Neural cell (in vitro differentiated cells): ENCODE measurements around the gene LAMTOR1. TPM values are rescaled to one million over a fixed set of nuclear protein-coding genes. Genes with fewer than 3 reads are reported as not detected.

Experiments used
- H2AFZ ChIP-seq: fragments of 200-600, 300-800 bp; sonication (generic), shearing (Covaris generic); 2 replicates; pipeline ENCODE4 v1.6.0; 2014; ENCODE audit warnings: low read depth, mild to moderate bottlenecking, antibody characterized with exemption, low read length, moderate library complexity
- H3F3A ChIP-seq: fragments of 200-600 bp; shearing (Covaris generic); 2 replicates; pipeline ENCODE4 v1.6.1; 2016; ENCODE audit warnings: mild to moderate bottlenecking, moderate library complexity, mixed read lengths, antibody characterized with exemption, low read length; ENCODE audit not compliant: insufficient read depth, poor library complexity, severe bottlenecking
- H3K27ac ChIP-seq: fragments of 200-600, 300-800 bp; sonication (generic), shearing (Covaris generic); 2 replicates; pipeline ENCODE4 v1.5.1; 2014; ENCODE audit warnings: mild to moderate bottlenecking, low read length, moderate library complexity
- H3K27me3 ChIP-seq: fragments of 300-800, 200-600 bp; sonication (generic), shearing (Covaris generic); 2 replicates; pipeline ENCODE4 v1.6.0; 2014; ENCODE audit warnings: mild to moderate bottlenecking, low read depth, low read length, moderate library complexity; ENCODE audit not compliant: insufficient read depth
- H3K36me3 ChIP-seq: fragments of 300-800, 200-600 bp; sonication (generic), shearing (Covaris generic); 2 replicates; pipeline ENCODE4 v1.5.1; 2014; ENCODE audit warnings: mild to moderate bottlenecking, antibody characterized with exemption, low read length, moderate library complexity; ENCODE audit not compliant: insufficient read depth
- H3K4me2 ChIP-seq: fragments of 300-800, 200-600 bp; sonication (generic), shearing (Covaris generic); 2 replicates; pipeline ENCODE4 v1.6.0; 2014; ENCODE audit warnings: mild to moderate bottlenecking, low read length
- H3K4me3 ChIP-seq: fragments of 300-800, 200-600 bp; sonication (generic), shearing (Covaris generic); 2 replicates; pipeline ENCODE4 v1.5.1; 2014; ENCODE audit warnings: mild to moderate bottlenecking, low read length, moderate library complexity
- H3K79me2 ChIP-seq: fragments of 200-600 bp; shearing (Covaris generic); replicated peaks from 2 replicates; pipeline ENCODE4 v1.6.0; 2014; ENCODE audit warnings: mild to moderate bottlenecking, low read length, moderate library complexity; ENCODE audit not compliant: insufficient read depth
- H3K9ac ChIP-seq: fragments of 300-800, 200-600 bp; sonication (generic), shearing (Covaris generic); 2 replicates; pipeline ENCODE4 v1.6.1; 2016; ENCODE audit warnings: mild to moderate bottlenecking, low read length, mixed read lengths
- H3K9me2 ChIP-seq: fragments of 200-600 bp; shearing (Covaris generic); 2 replicates; pipeline ENCODE4 v1.6.1; 2016; ENCODE audit warnings: mild to moderate bottlenecking, low read length, mixed read lengths; ENCODE audit not compliant: insufficient read depth
- H3K9me3 ChIP-seq: fragments of 200-600, 300-800 bp; sonication (generic), shearing (Covaris generic); 2 replicates; pipeline ENCODE4 v1.6.1; 2016; ENCODE audit warnings: mild to moderate bottlenecking, mixed run types, low read length, moderate library complexity, mixed read lengths
- H4K20me1 ChIP-seq: fragments of 200-600 bp; shearing (Covaris generic); 2 replicates; pipeline ENCODE4 v1.6.1; 2016; ENCODE audit warnings: mild to moderate bottlenecking, mixed run types; ENCODE audit not compliant: insufficient read depth
- CTCF ChIP-seq: fragments of 450-650 bp; IDR thresholded peaks from 2 replicates; pipeline ENCODE4 v1.5.1; 2014; ENCODE audit warnings: antibody characterized with exemption, mild to moderate bottlenecking, moderate library complexity; ENCODE audit not compliant: poor library complexity, severe bottlenecking
- EP300 ChIP-seq: fragments of 450-650 bp; conservative IDR thresholded peaks from 2 replicates; pipeline ENCODE4 v1.6.1; 2014; ENCODE audit warnings: antibody characterized with exemption, mild to moderate bottlenecking, moderate library complexity; ENCODE audit not compliant: poor library complexity, severe bottlenecking
- EZH2 ChIP-seq: fragments of 200-600, 300-800 bp; shearing (Covaris generic), sonication (generic); IDR thresholded peaks from 2 replicates; pipeline ENCODE4 v1.6.1; 2014; ENCODE audit warnings: antibody characterized with exemption, low read length, borderline replicate concordance, mild to moderate bottlenecking; ENCODE audit not compliant: insufficient read depth, poor library complexity, severe bottlenecking
- MXI1 ChIP-seq: fragments of 450-650 bp; conservative IDR thresholded peaks from 2 replicates; pipeline ENCODE4 v1.6.1; 2014; ENCODE audit warnings: antibody characterized with exemption, mild to moderate bottlenecking; ENCODE audit not compliant: poor library complexity, severe bottlenecking
- POLR2AphosphoS5 ChIP-seq: IDR thresholded peaks from 2 replicates; pipeline ENCODE4 v1.6.1; 2012
- RAD21 ChIP-seq: fragments of 450-650 bp; conservative IDR thresholded peaks from 2 replicates; pipeline ENCODE4 v1.6.1; 2014; ENCODE audit warnings: antibody characterized with exemption, mild to moderate bottlenecking, moderate library complexity
- REST ChIP-seq: IDR thresholded peaks from 2 replicates; pipeline ENCODE4 v1.6.1; 2012; ENCODE audit warnings: borderline replicate concordance
- SMC3 ChIP-seq: fragments of 450-650 bp; conservative IDR thresholded peaks from 2 replicates; pipeline ENCODE4 v1.6.1; 2014; ENCODE audit warnings: antibody characterized with exemption, mild to moderate bottlenecking, moderate library complexity; ENCODE audit not compliant: poor library complexity
- TAF1 ChIP-seq: IDR thresholded peaks from 2 replicates; pipeline ENCODE4 v1.6.1; 2012; ENCODE audit warnings: low read depth
- polyA plus RNA-seq: library from polyadenylated mRNA; depleted of rRNA; stranded (reverse); fragments of >200 nt; gene quantifications from 2 replicates; pipeline ENCODE4 v1.2.3, GENCODE V29; 2014

LAMTOR1 gene
- polyA plus RNA-seq, 1 donor from 2014 or later = 108 TPM

GRCh38 chr11:72112143-72112977 is 9.3 kb upstream of the LAMTOR1 start, which contains the start of gene ANAPC15:
Gene ANAPC15 (minus strand): TSS chr11:72112695. CDS start chr11:72111276, 1,419 bp downstream.
- Histone ChIP-seq H3K9me3 (no peaks in the 10 kb centered on the region), H3K27ac (peak within 1 kb of the TSS; percentile 99), H3F3A (no peaks in the 10 kb centered on the region), H3K4me2 (peak within 1 kb of the TSS; percentile 96), H3K79me2 (no peaks in the 10 kb centered on the region), H3K27me3 (no peaks in the 10 kb centered on the region), H2AFZ (peak within 1 kb of the TSS; percentile 76), H3K9ac (peak within 1 kb of the TSS; percentile 97), H3K36me3 (no peaks in the 10 kb centered on the region), H4K20me1 (no peaks in the 10 kb centered on the region), H3K4me3 (peak within 1 kb of the TSS; percentile 73), H3K9me2 (no peaks in the 10 kb centered on the region)
- TF ChIP-seq EP300 (peak; percentile 50), MXI1 (peak; percentile 62), REST (peak; percentile 82), SMC3 (peak; percentile 67), TAF1 (peak; percentile 42), EZH2 (no peak), CTCF (peak; percentile 15), RAD21 (peak; percentile 50), POLR2AphosphoS5 (peak; percentile 100)

GRCh38 chr11:72111300-72112142 is 8.4 kb upstream of the LAMTOR1 start:
- TF ChIP-seq EZH2 (no peak), REST (no peak), TAF1 (no peak), SMC3 (no peak), MXI1 (no peak), EP300 (no peak), CTCF (no peak), POLR2AphosphoS5 (no peak), RAD21 (no peak)
- no peaks in the 10 kb centered on the region for H3K36me3 ChIP-seq

More at GRCh38 chr11:72111300-72112142, 8.4 kb upstream of the LAMTOR1 start:
- Histone ChIP-seq H3K9ac (peak overlapping the region; percentile 97), H3K79me2 (no peaks in the 10 kb centered on the region), H3K9me2 (no peaks in the 10 kb centered on the region), H3F3A (no peaks in the 10 kb centered on the region), H3K9me3 (no peaks in the 10 kb centered on the region), H3K27me3 (no peaks in the 10 kb centered on the region), H2AFZ (peak overlapping the region; percentile 69), H3K4me2 (peak overlapping the region; percentile 96), H3K4me3 (peak overlapping the region; percentile 73), H4K20me1 (no peaks in the 10 kb centered on the region), H3K27ac (peak overlapping the region; percentile 99)
